Activated CD4-positive, alpha-beta T cell treated with anti-CD3 and anti-CD28 coated beads, Interleukin-2, amount 10 ng/mL, durations not matched to agents 7 days and 5 days (primary cell): ENCODE results near the gene IL4. TPM values are rescaled to one million over a fixed set of nuclear protein-coding genes. Genes with fewer than 3 reads are reported as not detected.

Experiments used
- CTCF ChIA-PET: fragments of 350-600 bp; sonication (Branson Sonifier 250); formaldehyde crosslinking; loops from one replicate; lab custom pipeline; 2021; ENCODE audit warnings: antibody characterized with exemption; lab: Charles Lee
- POLR2A ChIA-PET: fragments of 350-600 bp; sonication (Branson Sonifier 250); formaldehyde crosslinking; loops from one replicate; lab custom pipeline; 2021; ENCODE audit warnings: antibody characterized with exemption; lab: Charles Lee
- DNase-seq: peaks from one replicate; pipeline ENCODE4 v3.0.0-alpha.2; 2020
- H3K27ac Mint-ChIP-seq: one replicate; pipeline ENCODE4 v1.8.0; 2021; ENCODE audit warnings: mild to moderate bottlenecking, moderate library complexity, mixed read lengths
- H3K27me3 Mint-ChIP-seq: one replicate; pipeline ENCODE4 v1.8.0; 2021; ENCODE audit warnings: mixed read lengths
- H3K36me3 Mint-ChIP-seq: one replicate; pipeline ENCODE4 v1.8.0; 2021; ENCODE audit warnings: low read depth, mixed read lengths
- H3K4me1 Mint-ChIP-seq: one replicate; pipeline ENCODE4 v1.8.0; 2021; ENCODE audit warnings: mixed read lengths
- H3K4me3 Mint-ChIP-seq: one replicate; pipeline ENCODE4 v1.8.0; 2021; ENCODE audit warnings: mild to moderate bottlenecking, moderate library complexity, mixed read lengths
- H3K9me3 Mint-ChIP-seq: one replicate; pipeline ENCODE4 v1.8.0; 2021; ENCODE audit warnings: mixed read lengths
- total RNA-seq, 2 experiments: library from RNA; stranded (reverse); gene quantifications; one replicate each; pipeline ENCODE4 v1.2.3, GENCODE V29; 2021

IL4 gene
- total RNA-seq, 2 experiments from 2014 or later = not detected

DNA sequence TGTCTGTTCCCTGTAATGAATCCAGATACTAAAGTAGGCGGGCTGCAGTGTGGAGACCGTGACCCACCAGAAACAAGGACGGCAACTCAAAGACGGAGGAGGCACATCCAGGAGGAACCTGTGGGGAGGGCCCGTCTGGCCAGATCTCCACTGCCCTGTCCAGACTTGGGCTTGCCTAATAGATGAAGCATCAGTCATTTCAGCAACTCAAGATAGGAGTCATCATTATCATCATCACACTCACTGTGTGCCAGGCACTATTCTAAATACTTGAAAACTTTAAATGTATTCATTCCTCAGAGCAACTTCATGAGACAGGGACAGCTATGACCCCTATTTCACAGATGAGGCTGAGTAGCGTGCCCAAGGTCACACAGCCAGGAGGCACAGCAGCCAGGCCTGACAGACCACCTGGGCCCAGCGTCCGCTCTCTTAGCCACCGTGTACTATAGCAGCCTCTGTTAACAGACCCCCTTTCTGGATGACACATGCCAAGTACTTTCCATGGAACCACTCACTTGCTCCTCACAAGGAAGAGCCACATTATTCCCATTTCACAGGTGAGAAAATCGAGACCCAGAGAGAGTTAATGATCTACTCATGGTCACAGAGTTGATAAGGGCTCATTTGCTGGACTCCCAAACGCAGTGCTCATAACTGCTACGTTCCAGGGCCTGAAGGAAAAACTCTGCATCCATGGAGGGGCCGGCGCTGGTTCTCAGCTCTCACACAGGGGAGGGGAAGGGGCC is 4.9 kb upstream of the IL4 start:
- no peak for DNase-seq
- no peak overlapping the region for H3K27ac Mint-ChIP-seq
- ChIA-PET POLR2A (no interaction called here), CTCF (interaction anchor here (1.6 kb wide), 1 partner anchor 17 kb away, joined by 3 read pairs; no protein-coding TSS in a partner anchor)
- peaks cover 12% of the 10 kb centered on the region for H3K4me1 Mint-ChIP-seq
- no peaks in the 10 kb centered on the region for H3K36me3 Mint-ChIP-seq
- no peaks in the 10 kb centered on the region for H3K9me3 Mint-ChIP-seq
- H3K4me3 Mint-ChIP-seq = no peak overlapping the region
- no peaks in the 10 kb centered on the region for H3K27me3 Mint-ChIP-seq

DNA sequence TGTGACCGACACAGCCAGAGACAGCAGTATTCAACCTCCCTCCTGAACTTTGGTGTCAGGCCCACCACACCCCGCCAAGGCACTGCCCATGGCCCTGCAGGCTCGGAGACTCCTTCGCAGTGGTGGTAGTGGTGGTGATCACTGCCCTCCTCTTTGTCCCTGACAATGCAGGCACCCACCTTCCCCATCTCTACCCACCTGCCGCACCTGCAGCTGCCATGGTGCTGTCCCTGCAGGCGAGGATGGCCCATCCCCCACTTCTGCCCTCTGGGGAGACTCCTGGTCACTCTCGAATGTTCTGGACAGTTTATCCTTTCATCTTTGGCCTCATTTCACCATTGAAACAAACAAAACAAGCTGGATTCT is 4.4 kb upstream of the IL4 start:
- Mint-ChIP-seq H3K9me3 (no peaks in the 10 kb centered on the region), H3K4me1 (peaks cover 13% of the 10 kb centered on the region), H3K36me3 (no peaks in the 10 kb centered on the region), H3K27ac (no peak overlapping the region), H3K4me3 (no peak overlapping the region), H3K27me3 (no peaks in the 10 kb centered on the region)
- ChIA-PET CTCF (interaction anchor here (1.1 to 1.6 kb wide), 3 partner anchors 10 to 19 kb away, joined by 3 to 6 read pairs (median 3); no protein-coding TSS in a partner anchor), POLR2A (no interaction called here)
- DNase-seq = no peak

DNA sequence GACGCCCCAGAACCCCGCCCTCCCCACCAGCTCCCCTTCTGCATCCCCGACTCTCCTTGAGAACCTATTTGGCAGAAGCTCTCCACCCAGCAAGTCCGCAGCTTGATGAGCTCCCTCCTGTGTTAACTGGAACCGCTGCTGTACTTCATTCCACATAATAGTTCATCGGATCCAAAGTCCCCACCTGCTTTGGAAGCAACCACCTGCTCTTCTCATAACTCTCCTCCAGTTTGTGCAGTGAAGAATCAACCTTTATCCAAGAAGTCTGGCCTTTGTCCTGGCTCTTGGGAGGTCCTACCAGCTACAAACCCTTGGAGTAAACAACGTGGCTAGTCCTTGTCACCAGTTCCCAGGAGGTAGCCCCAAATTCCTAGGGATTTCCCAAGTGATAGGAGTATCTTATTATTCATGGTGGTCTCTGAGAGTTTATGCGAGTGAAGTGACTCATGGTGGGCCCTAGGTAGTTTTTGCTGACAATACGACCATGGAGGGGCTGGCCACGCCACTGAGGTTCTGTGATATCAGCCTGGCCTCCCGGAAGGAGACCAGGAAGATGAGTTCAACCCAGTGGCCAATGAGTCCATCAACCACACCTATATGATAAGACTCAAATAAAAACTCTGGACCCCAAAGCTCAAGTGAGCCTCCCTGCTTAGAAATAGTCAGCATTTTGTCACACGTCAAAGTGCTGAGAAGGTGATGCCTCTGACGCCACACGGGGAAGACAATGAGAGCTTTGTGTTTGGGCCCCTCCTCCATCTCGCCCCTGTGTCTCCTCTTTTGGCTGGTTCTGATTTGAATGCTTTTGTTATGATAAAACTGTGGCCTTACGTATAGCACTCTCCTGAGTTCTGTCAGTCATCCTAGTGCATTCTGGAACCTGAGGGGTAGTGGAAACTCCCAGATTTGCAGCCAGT is 3.6 kb upstream of the IL4 start:
- H3K36me3 Mint-ChIP-seq = no peaks in the 10 kb centered on the region
- POLR2A ChIA-PET = no interaction called here
- no peaks in the 10 kb centered on the region for H3K9me3 Mint-ChIP-seq
- DNase-seq = no peak
- CTCF ChIA-PET = interaction anchor here (0.6 to 1.6 kb wide), 4 partner anchors 9 to 302 kb away, joined by 3 to 6 read pairs (median 3); no protein-coding TSS in a partner anchor
- H3K4me3 Mint-ChIP-seq = no peak overlapping the region
- no peak overlapping the region for H3K27ac Mint-ChIP-seq
- peaks cover 17% of the 10 kb centered on the region for H3K4me1 Mint-ChIP-seq
- no peaks in the 10 kb centered on the region for H3K27me3 Mint-ChIP-seq

DNA sequence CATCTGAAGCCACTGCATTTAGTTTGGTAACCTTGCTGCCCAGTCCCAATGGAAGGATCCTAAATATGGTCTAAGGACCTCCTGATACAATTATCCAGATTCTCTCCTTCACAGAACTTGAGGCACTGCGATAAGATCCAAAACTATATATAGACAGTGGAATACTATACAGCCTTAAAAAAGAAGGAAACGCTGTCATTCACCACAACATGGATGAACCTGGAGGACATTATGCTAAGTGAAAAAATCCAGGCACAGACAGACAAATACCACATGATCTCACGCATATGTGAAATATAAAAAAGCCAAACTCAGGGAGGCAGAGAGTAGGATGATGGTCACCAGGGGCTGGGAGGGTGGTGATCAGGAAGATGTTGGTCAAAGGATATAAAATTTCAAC is 2.8 kb upstream of the IL4 start:
- CTCF ChIA-PET = interaction anchor here (0.6 to 1.6 kb wide), 2 partner anchors 8 to 303 kb away, joined by 3 to 6 read pairs; no protein-coding TSS in a partner anchor
- H3K36me3 Mint-ChIP-seq = no peaks in the 10 kb centered on the region
- H3K4me1 Mint-ChIP-seq = peaks cover 24% of the 10 kb centered on the region
- H3K4me3 Mint-ChIP-seq = no peak overlapping the region
- no peaks in the 10 kb centered on the region for H3K27me3 Mint-ChIP-seq
- no peak overlapping the region for H3K27ac Mint-ChIP-seq
- H3K9me3 Mint-ChIP-seq = no peaks in the 10 kb centered on the region
- POLR2A ChIA-PET = no interaction called here
- DNase-seq = no peak

DNA sequence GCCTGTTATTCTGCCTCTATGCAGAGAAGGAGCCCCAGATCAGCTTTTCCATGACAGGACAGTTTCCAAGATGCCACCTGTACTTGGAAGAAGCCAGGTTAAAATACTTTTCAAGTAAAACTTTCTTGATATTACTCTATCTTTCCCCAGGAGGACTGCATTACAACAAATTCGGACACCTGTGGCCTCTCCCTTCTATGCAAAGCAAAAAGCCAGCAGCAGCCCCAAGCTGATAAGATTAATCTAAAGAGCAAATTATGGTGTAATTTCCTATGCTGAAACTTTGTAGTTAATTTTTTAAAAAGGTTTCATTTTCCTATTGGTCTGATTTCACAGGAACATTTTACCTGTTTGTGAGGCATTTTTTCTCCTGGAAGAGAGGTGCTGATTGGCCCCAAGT is 301 bp upstream of the IL4 start:
- H3K4me1 Mint-ChIP-seq = peaks cover 26% of the 10 kb centered on the region
- H3K27ac Mint-ChIP-seq = no peak overlapping the region
- POLR2A ChIA-PET = interaction anchor here (0.6 kb wide), 1 partner anchor 504 kb away, joined by 3 read pairs; no protein-coding TSS in a partner anchor
- no peaks in the 10 kb centered on the region for H3K27me3 Mint-ChIP-seq
- no peak for DNase-seq
- no peaks in the 10 kb centered on the region for H3K9me3 Mint-ChIP-seq
- CTCF ChIA-PET = interaction anchor here (0.6 to 1.8 kb wide), 6 partner anchors 8 to 1920 kb away, joined by 3 to 6 read pairs (median 4); no protein-coding TSS in a partner anchor
- H3K4me3 Mint-ChIP-seq = no peak overlapping the region
- H3K36me3 Mint-ChIP-seq = no peaks in the 10 kb centered on the region

DNA sequence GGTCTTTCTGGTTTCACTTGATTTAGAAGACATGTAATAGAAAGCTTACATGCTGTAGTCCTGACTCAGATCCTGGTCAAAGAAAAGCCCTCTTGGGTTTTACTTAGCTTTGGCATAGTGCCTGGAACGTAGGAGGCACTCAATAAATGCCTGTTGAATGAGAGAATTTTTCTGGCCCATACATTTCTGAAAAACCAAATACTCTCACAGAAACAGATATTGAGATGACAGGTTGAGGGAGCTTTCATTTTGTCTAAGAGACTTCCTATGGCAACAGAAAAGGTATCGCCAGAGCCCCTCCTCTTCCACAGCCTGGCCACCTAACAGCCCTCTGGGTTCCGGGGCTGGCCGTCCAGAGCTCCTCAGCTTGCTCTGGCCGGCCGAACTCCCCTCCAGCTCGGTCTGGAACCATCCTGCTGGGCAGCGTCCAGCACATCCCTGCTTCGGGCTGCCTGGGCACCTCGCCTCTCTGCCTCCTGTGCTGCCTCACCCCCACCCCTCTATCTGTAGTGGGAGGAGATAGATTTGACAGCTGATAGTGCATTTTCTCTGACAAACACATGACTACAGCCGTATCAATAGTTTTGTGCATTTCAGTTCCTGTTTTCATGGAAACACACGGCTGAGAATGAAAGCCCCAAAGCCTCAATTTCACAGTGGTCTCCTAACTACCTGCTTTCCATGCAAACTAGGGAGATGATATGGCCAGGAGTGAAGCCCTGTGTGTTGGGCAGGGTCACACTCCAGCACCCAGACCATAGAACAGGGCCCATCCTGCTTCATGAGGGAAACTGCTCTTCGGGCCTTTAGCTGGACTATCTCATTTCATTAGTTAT is 1.1 kb downstream of the IL4 start:
- no peaks in the 10 kb centered on the region for H3K9me3 Mint-ChIP-seq
- peaks cover 26% of the 10 kb centered on the region for H3K4me1 Mint-ChIP-seq
- no peak overlapping the region for H3K4me3 Mint-ChIP-seq
- peak overlapping the region; percentile 55 for H3K27ac Mint-ChIP-seq
- ChIA-PET CTCF (interaction anchor here (0.6 to 2.2 kb wide), 10 partner anchors 8 to 328 kb away, joined by 3 to 8 read pairs (median 3); no protein-coding TSS in a partner anchor), POLR2A (interaction anchor here (0.6 kb wide), 2 partner anchors 50 to 92 kb away, joined by 3 to 4 read pairs; no protein-coding TSS in a partner anchor)
- no peaks in the 10 kb centered on the region for H3K36me3 Mint-ChIP-seq
- no peaks in the 10 kb centered on the region for H3K27me3 Mint-ChIP-seq
- no peak for DNase-seq

DNA sequence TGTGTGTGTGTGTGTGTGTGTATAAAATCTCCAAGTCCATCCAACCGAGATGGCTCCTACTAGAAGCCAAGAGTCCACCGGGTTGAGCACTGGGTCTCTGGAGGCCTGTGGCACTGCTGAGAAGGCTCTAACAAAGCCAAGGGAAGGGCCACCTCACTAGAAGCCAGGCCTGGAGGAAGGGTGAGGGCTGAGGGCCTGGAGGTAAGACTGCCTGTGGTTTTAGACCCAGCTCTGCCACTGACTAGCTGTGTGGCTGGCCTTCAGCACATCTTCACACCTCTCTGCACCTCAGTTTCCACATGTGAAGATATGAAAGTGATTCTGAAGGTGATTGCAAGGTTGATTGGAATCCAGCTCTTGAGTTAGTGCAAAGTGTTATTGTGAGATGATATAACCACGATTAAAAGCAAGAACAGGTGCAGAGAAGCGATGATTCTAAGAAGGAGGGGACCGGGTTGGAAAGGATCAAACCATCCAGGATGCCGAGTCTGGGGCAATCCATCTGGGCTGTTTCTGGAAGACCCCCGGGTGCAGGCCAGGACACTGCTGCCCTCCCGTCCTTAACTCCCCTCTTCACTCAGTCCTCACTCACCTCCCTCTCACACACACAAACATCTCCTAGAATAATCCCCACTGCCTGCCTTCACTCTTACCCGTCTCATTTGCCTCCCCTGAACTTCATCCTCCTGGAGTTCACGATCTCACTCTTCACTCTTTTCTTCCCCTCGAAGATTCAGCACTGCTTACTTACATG is 2.3 kb downstream of the IL4 start:
- Mint-ChIP-seq H3K36me3 (no peaks in the 10 kb centered on the region), H3K4me1 (peaks cover 26% of the 10 kb centered on the region), H3K9me3 (no peaks in the 10 kb centered on the region), H3K27me3 (no peaks in the 10 kb centered on the region), H3K4me3 (no peak overlapping the region), H3K27ac (no peak overlapping the region)
- DNase-seq = no peak
- ChIA-PET CTCF (interaction anchor here (0.6 to 2.2 kb wide), 8 partner anchors 9 to 329 kb away, joined by 3 to 8 read pairs (median 3); partner anchors contain the start of gene IL13), POLR2A (no interaction called here)

DNA sequence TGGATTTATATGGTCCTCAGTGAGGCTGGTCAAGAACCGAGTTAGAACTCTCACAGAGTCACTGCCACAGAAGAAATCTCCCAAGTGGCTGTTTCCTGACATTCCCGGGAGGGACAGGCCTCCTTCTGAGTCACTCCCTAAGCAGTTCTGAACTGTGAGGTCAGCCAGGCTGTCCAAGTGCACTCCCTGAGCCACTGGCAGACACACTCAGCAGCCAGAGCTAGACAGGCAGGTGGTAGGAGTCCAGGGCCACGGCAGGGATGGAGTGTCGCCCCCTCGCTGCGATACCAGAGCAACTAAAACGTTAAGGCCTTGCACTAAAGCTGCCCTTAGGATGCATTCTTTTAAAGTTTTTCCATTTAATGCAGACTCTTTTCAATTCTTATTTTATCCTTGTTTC is 3.4 kb downstream of the IL4 start:
- Mint-ChIP-seq H3K4me3 (no peak overlapping the region), H3K27ac (no peak overlapping the region), H3K4me1 (peaks cover 26% of the 10 kb centered on the region), H3K36me3 (no peaks in the 10 kb centered on the region), H3K27me3 (no peaks in the 10 kb centered on the region), H3K9me3 (no peaks in the 10 kb centered on the region)
- CTCF ChIA-PET = interaction anchor here (1.0 to 2.2 kb wide), 5 partner anchors 10 to 96 kb away, joined by 3 to 8 read pairs (median 5); partner anchors contain the start of gene IL13
- DNase-seq = no peak
- POLR2A ChIA-PET = no interaction called here

DNA sequence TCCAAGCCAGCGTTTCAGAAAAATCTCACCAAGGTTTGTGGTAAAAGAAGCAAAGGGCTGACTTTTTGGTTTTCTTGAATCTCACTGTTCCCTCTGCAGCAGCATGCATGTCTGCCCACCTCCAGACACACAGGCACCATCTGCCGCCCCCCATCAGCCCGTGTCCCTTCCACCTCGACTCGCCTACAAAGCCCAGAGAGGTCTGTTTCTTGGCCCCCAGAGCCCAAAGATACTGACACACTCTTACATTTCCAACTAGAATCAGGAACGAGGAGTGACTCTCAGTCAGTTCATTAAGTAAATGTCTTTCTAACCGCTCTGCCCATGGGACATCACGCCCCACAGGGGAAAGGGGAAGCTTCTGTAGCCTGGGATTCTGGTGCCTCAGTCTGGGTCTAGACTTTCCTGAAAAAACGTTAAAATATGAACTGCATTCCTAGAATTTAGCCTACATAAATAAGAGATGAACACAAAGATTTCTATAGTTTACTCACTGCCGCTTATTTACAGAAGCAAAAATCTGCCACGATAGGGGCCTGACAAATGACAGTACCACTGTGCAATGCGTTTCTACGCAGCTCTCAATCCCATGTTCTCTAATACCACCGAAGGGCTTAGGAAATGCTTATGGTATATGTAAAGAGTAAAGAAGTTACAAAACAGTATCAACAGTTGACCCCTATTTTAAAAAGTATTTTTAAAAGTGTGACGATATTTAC is 4.1 kb downstream of the IL4 start:
- POLR2A ChIA-PET = no interaction called here

DNA sequence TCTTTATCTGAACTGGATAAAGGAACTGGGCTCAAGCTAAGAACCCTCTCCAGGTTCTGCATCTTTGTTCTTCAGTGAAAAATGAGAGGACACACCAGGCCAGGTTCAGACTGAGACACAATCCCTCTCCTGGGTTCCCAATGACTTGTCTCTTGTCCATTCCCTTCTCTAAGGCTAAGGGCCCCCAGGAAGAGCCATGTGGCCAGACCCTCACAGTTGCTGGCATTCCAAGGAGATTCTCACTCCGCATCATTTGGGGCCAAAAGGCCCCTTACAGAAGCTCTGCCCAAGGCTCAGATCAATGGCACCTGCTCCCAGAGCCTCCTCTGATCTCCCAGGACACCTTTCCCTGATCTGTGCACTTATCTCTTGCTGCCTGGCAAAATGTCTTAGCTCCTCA is 4.9 kb downstream of the IL4 start:
- H3K4me3 Mint-ChIP-seq = no peak overlapping the region
- ChIA-PET CTCF (interaction anchor here (0.9 to 1.9 kb wide), 5 partner anchors 9 to 43 kb away, joined by 3 to 6 read pairs (median 4); no protein-coding TSS in a partner anchor), POLR2A (no interaction called here)
- DNase-seq = no peak
- no peak overlapping the region for H3K27ac Mint-ChIP-seq
- no peaks in the 10 kb centered on the region for H3K9me3 Mint-ChIP-seq
- peaks cover 26% of the 10 kb centered on the region for H3K4me1 Mint-ChIP-seq
- H3K27me3 Mint-ChIP-seq = peaks cover 2% of the 10 kb centered on the region
- H3K36me3 Mint-ChIP-seq = no peaks in the 10 kb centered on the region

More for the DNA sequence above, 4.1 kb downstream of the IL4 start:
- peak overlapping the region; percentile 47 for H3K27ac Mint-ChIP-seq
- H3K27me3 Mint-ChIP-seq = no peaks in the 10 kb centered on the region
- H3K9me3 Mint-ChIP-seq = no peaks in the 10 kb centered on the region
- H3K4me3 Mint-ChIP-seq = no peak overlapping the region
- no peaks in the 10 kb centered on the region for H3K36me3 Mint-ChIP-seq
- DNase-seq = no peak
- peaks cover 26% of the 10 kb centered on the region for H3K4me1 Mint-ChIP-seq
- CTCF ChIA-PET = interaction anchor here (0.9 to 1.9 kb wide), 5 partner anchors 15 to 95 kb away, joined by 3 to 5 read pairs (median 3); partner anchors contain the start of gene IL13

DNA sequence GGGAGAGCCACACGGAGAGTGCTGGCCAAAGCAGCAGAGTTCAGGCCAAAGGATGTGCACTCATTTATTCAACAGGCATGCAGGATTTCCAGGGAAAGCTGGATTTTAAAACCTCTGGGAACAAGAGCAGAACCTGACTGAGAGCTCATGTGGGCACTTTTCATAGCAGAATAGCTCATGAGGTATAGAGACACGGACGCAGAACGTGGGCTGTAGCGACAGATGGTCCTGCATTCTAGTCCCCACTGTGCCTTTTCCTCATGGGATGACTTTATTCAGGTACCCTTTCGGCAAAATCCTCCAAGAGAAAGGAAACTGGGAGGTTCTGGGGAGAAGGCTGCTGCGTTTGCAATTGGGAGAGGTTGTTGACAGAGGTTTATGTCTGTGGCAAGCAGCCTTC is 5.4 kb downstream of the IL4 start:
- Mint-ChIP-seq H3K27ac (no peak overlapping the region), H3K4me1 (peaks cover 22% of the 10 kb centered on the region), H3K36me3 (no peaks in the 10 kb centered on the region), H3K4me3 (no peak overlapping the region), H3K27me3 (peaks cover 2% of the 10 kb centered on the region), H3K9me3 (no peaks in the 10 kb centered on the region)
- DNase-seq = no peak
- CTCF ChIA-PET = interaction anchor here (1.1 to 1.9 kb wide), 4 partner anchors 9 to 18 kb away, joined by 3 to 6 read pairs (median 4); no protein-coding TSS in a partner anchor
- POLR2A ChIA-PET = no interaction called here
